EL (cell line): ENCODE results near the gene PCIF1.
"Not testable (repeated sequence)": the region's sequence is repeated elsewhere in the genome, so short reads cannot be mapped to it uniquely, and the experiment has no call there.

Source experiments
- DNase-seq: peaks from one replicate; pipeline ENCODE4 v3.0.0-alpha.2; 2016

PCIF1 gene

GRCh38 chr20:45934586-45935415 is at the start of gene PCIF1:
TSS of gene PCIF1 (plus strand) at chr20:45934683. CDS start at chr20:45939000, 4,317 bp downstream.
- peak; percentile 98 for DNase-seq

DNA sequence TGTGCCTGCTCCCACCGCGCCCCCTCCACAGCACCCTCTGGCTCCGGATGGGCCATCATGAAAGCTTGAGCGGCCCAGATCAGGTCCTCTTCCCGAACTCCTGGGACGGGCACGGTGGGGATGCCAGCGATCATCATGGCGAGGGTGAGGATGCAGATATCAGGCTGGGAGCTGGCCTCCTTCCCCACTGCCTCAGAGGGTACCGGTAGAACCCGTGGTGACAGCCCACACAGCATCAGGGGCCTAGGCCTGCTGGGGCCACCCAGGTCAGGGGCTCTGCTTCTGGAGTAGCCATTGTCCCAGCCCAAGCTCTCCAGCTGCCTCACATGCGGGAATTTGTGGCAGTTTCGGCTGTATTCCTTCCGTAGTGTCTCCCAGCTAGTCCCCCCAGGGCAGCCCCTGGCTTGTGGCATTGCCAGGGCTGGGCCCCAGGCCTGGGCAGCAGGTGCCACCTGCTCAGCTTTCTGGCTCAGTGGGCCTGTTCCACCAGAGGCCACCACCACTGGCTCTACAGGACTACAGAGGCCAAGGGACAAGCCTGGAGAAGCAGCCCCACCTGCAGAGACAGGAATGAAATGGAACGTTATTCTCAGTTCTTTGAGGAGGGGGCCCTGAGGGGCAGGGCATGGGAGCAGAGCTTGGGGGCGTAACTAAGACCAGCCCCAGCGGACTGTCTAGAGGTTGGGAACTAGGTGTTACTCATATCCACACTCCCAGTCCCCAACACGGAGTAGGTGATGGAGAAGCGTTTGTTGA is 47.7 kb upstream of the PCIF1 start:
- no peak for DNase-seq

DNA sequence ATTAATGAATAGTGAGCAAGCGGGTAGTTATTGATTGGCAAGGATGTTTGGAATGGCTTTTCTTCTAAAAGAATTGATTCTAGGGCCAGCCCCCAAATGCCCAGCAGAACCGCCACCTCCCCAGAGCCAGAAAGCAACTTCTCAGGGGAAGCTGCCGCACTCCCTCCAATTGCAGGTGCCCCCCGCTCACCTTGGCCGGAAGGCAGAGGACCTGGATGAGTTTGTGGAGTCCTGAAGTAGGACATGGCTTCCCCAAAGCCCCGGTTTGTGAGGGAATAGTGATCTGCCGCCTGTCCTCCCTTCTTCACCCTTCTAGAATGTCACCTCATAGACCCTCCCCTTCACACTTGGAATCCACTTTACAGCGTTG is 47.2 kb upstream of the PCIF1 start, which contains the start of gene SPATA25:
SPATA25 (minus strand) TSS at position 277 of the 370 bp plus-strand sequence; CDS start at position 245, 32 bp downstream.
- no peak for DNase-seq

DNA sequence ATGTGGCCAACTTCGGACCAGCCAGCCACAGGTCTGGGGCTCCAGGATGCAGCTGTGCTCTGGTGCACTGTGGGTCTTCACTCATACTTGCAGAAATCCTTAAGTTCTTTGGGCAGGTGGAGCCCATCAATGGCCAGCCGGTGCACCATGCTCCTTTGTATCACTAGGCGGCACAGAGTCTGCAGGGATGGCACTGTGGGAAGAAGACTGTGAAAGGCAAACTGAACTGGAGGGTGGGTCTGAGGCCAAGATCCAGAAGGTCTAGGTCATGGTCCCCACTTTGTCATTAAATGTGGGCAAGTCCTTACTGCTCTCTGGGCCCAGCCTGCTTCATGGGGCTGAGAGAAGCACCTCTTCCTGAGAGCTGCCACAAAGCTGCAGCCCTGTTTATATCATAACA is 45.8 kb upstream of the PCIF1 start:
- DNase-seq: no peak

DNA sequence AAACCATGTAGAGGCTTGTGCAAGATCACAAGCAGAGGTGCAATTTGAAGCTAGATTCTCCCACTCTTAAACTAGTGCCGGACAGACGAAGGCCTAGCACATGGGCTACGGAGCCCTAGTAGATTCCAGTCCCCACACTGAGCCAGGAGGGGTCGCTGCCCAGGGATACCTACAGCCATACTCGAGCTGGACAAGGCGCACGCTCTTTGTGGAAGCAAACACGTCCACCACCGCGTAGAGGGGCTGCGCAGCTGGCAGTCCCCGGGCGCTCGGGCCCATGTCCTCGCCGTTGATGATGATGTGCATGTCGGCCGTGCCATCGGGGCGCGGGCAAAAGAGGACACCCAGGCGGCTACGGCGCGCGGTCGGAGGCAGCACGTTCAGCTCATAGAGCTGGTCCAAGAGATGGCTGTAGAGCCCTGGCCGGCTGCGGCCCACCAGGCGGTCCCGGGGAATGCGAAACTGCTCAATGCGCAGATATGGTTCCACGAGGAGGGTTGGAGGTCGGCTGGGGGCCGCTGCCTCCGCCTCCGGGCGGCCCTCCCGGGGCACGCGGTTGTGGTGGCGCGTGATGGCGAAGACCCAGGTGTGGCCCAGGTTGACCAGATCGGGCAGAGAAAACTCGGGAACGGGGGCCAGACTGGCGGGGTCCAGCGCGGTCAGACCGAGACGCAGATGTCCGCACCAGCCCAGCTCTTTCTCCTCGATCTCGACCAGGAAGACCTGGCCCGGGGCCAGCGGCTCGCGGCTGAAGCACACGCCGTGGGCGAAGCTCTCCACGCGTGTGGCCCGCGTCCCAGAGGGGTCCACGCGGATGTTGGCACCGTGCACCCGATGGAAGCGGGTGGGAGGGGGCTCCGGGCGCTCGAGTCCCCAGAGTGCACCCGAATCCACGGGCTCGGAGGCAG is 44.2 kb upstream of the PCIF1 start:
- DNase-seq: peak; percentile 73

DNA sequence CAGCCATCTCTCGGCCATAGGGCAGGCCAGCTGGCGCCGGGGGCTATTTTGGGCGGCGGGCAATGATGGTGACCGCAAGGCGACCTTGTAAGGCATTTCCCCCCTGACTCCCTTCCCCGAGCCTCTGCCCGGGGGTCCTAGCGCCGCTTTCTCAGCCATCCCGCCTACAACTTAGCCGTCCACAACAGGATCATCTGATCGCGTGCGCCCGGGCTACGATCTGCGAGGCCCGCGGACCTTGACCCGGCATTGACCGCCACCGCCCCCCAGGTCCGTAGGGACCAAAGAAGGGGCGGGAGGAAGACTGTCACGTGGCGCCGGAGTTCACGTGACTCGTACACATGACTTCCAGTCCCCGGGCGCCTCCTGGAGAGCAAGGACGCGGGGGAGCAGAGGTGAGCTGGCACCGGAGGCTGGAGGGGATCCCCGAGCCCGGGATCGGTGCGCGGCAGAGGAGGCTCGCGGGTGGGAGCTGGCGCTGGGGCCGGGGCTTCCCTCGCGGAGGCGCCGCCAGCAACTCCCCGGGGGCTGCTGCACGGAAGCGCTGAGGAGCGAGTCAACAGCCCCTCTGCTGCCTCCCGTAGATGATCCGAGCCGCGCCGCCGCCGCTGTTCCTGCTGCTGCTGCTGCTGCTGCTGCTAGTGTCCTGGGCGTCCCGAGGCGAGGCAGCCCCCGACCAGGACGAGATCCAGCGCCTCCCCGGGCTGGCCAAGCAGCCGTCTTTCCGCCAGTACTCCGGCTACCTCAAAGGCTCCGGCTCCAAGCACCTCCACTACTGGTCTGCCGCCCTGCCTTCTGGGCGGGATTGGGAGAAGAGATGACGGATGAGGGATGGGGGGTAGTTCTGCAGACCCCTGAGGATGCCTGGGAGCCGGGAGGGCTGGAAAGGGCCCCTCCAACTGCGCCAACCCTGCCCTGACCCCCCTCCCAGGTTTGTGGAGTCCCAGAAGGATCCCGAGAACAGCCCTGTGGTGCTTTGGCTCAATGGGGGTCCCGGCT is 43.2 kb upstream of the PCIF1 start, which contains the start of the genes CTSA and NEURL2:
CTSA (plus strand) TSS at position 351 of the 999 bp plus-strand sequence; CDS start at position 585, 234 bp downstream.
NEURL2 (minus strand) TSS at position 224 of the 999 bp plus-strand sequence; CDS start at position 7, 217 bp downstream.
- DNase-seq: peak; percentile 92

DNA sequence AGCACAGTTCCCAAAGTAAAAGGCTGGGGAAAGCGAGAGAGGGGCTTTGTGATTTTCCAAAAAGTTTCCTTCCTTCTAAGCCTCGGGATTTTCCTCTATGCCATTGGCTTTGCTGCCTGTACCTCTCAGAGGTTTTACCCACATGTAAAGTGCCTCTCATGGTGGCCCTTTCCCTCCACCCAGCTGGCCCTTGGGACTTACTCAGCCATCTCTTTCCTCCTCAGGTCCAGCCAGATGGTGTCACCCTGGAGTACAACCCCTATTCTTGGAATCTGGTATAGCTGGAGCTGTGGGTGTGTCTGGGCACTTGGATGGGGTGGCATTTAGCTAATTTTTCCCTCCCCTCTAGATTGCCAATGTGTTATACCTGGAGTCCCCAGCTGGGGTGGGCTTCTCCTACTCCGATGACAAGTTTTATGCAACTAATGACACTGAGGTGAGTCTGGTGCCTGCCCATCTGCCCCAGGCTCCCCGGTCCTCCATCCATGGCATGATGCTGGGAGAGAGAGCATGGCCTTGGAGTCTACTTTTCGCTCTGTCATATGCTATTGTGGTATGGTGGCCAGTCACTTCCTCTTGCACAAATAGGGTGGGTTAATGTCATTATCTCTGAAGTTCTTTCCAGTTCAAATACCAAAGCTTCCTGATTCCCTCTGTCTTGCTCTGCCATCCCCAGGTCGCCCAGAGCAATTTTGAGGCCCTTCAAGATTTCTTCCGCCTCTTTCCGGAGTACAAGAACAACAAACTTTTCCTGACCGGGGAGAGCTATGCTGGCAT is 42.2 kb upstream of the PCIF1 start:
- peak; percentile 55 for DNase-seq

DNA sequence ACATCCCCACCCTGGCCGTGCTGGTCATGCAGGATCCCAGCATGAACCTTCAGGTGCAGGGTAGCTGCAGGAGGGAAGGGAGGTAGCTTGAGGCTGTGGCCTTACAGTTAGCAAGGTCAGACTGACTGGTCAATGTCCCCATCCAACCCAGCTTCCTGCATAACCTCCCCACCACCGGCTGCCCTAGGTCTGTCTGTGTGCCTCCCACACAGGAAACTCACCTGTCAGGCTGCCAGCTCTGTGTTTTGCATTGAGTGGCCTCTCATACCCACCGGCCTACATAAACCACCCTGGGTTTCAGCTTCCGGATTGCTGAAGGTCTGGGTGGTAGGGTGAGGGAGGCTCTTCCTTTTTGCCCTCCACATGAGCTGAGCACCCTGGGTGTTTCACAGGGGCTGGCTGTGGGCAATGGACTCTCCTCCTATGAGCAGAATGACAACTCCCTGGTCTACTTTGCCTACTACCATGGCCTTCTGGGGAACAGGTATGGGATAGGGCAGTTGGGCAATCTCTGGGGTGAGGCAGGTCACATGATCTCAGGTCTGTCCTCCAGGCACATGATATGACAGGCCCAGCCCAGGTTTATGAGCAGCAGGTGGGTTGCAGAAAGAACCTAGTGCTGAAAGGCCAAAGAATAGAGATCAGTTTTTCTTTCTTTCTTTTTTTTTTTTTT is 41.5 kb upstream of the PCIF1 start:
- DNase-seq: no peak

GRCh38 chr20:45893831-45894230 is 40.7 kb upstream of the PCIF1 start:
- peak; percentile 39 for DNase-seq

DNA sequence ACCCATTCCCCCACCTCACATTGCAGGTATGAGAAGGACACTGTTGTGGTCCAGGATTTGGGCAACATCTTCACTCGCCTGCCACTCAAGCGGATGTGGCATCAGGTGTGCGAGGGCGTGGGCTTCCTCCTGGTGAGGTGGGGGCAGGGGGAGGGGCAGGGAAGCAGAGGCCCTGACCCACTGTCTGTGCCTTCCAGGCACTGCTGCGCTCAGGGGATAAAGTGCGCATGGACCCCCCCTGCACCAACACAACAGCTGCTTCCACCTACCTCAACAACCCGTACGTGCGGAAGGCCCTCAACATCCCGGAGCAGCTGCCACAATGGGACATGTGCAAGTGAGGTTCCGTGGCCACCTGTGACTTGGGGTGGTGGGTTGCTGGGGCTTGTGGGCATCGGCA is 39.7 kb upstream of the PCIF1 start:
- DNase-seq: no peak

GRCh38 chr20:45896641-45897161 is 37.8 kb upstream of the PCIF1 start:
- DNase-seq: no peak

- no peak for DNase-seq
Measured at GRCh38 chr20:45897289-45897688, 37.2 kb upstream of the PCIF1 start.

DNA sequence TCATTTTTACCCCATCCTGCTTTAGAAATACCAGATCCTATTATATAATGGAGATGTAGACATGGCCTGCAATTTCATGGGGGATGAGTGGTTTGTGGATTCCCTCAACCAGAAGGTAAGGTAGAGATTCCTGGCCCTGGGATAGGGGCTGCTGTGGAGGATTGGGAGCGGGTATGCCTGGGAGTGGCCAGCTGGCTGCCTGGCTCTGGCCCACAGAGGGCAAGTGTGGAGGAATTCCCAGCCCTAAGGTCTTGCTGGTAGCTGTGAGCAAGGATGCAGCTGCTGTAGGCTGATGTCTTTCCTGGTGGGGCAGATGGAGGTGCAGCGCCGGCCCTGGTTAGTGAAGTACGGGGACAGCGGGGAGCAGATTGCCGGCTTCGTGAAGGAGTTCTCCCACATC is 36.8 kb upstream of the PCIF1 start:
- no peak for DNase-seq

DNA sequence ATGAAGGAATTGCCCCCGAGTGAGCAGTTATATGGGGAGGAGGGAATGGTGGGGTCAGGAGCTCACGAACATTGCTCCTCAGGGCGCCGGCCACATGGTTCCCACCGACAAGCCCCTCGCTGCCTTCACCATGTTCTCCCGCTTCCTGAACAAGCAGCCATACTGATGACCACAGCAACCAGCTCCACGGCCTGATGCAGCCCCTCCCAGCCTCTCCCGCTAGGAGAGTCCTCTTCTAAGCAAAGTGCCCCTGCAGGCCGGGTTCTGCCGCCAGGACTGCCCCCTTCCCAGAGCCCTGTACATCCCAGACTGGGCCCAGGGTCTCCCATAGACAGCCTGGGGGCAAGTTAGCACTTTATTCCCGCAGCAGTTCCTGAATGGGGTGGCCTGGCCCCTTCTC is 36.2 kb upstream of the PCIF1 start:
- DNase-seq: no peak

DNA sequence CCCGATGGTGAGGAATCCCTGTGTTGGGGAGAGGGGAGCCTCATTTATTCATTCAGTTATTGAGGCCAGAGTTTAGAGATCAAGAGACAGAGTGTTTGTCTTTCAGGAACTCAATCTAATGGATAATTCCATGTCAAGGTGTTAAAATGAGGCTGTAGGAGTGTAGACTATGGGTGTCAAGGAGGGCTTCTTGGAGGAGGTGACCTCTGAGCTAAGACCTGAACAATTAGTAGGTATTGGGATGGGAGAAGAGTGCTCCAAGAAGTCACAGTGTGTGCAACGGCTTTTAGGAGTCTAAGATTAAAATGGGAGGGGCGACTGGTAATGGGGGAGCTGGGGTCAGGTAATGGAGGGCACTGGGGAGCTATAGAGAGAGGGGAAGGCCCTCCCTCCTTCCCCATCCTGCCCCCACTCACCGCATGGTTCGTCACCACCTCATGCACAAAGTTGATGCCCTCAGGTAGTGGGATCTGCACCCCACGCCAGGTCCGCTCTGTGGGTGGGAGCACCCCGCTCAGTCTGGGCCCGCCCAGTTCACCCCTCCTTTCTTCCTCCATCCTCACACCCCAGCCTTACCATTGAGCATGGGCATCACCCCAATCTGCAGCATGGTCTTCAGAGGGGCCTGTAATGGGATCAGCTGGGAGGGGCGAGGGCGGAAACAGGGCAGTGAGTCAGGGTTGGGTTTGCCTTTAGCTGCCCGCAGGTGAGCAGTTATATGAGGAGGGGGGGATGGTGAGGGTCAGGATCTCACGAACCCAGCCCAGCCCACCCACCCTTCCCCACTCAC is 35.2 kb upstream of the PCIF1 start:
- no peak for DNase-seq

DNA sequence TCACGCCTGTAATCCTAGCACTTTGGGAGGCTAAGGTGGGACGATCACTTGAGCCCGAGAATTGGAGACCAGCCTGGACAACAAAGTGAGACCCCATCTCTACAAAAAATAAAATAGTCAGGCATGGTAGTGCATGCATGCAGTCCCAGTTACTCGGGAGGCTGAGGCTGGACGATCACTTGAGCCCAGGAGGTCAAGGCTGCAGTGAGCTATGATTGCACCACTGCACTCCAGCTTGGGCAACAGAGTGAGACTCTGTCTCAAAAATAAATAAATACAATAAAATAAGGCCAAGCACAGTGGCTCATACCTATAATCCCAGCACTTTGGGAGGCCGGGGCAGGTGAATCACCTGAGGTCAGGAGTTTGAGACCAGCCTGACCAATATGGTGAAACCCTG is 33.2 kb upstream of the PCIF1 start:
- not testable (repeated sequence) for DNase-seq

- no peak for DNase-seq
Measured at GRCh38 chr20:45902199-45902701, 32.2 kb upstream of the PCIF1 start.
